Sigmoid colon (tissue), 7 donors: Measurements from ENCODE around the gene PNKD. TPM values are rescaled to one million over a fixed set of nuclear protein-coding genes. Genes with fewer than 3 reads are reported as not detected.

Source experiments
- DNase-seq: peaks from one replicate; pipeline ENCODE4 v3.0.0-alpha.2; 2019
- H3K27ac ChIP-seq, 4 donors: fragments of 200-600 bp; sonication (generic); one replicate each; pipeline ENCODE4 v1.5.1; 2016 to 2019; ENCODE audit warnings: mild to moderate bottlenecking in 1 of 4
- H3K27me3 ChIP-seq, 3 donors: fragments of 200-600 bp; sonication (generic); one replicate each; pipeline ENCODE4 v1.5.1; 2019; ENCODE audit warnings: mild to moderate bottlenecking in 1 of 3
- H3K36me3 ChIP-seq, 4 donors: fragments of 200-600 bp; sonication (generic); one replicate each; pipeline ENCODE4 v1.5.1; 2016 to 2019
- H3K4me1 ChIP-seq, 4 donors: fragments of 200-600 bp; sonication (generic); one replicate each; pipeline ENCODE4 v1.5.1; 2017 to 2019
- H3K4me3 ChIP-seq, 4 donors: fragments of 200-600 bp; sonication (generic); one replicate each; pipeline ENCODE4 v1.5.1; 2017 to 2019; ENCODE audit warnings: mild to moderate bottlenecking in 2 of 4, moderate library complexity in 1 of 4
- H3K9me3 ChIP-seq, 4 donors: fragments of 200-600 bp in 3 of 4; sonication (generic) in 3 of 4; one replicate each; pipeline versions ENCODE4 v1.5.1 to v1.6.1; 2013 to 2019
- CTCF ChIP-seq, 4 experiments: fragments of 450-650 bp in 3 of 4; fragments of 200-600 bp in 1 of 4; IDR thresholded peaks; one replicate each; pipeline ENCODE4 v1.5.1; 2016 to 2019; ENCODE audit warnings: antibody characterized with exemption in 4 of 4, mild to moderate bottlenecking in 3 of 4, moderate library complexity in 2 of 4
- EP300 ChIP-seq, 4 donors: sonication (generic); formaldehyde crosslinking; IDR thresholded peaks; one replicate each; pipeline ENCODE4 v1.6.1; 2017; ENCODE audit warnings: antibody characterized with exemption in 4 of 4
- POLR2A ChIP-seq, 2 donors: fragments of 450-650 bp; IDR thresholded peaks; one replicate each; pipeline ENCODE4 v1.6.1; 2016; ENCODE audit warnings: antibody characterized with exemption in 2 of 2, mild to moderate bottlenecking in 2 of 2, moderate library complexity in 2 of 2
- POLR2AphosphoS5 ChIP-seq, 4 donors: sonication (generic); formaldehyde crosslinking; IDR thresholded peaks; one replicate each; pipeline ENCODE4 v1.6.1; 2017; ENCODE audit warnings: antibody characterized with exemption in 4 of 4
- WGBS, 2 donors: extraction: QIAGEN DNeasy Blood & Tissue Kit; methylation state at CpG; one replicate each; pipeline ENCODE4 v1.1.7; 2013; 5-methylcytosine and 5-hydroxymethylcytosine counted together
- intact Hi-C: fragments of 100-400 bp; cut with DNase I; formaldehyde crosslinking; loops from one replicate; pipeline ENCODE4 v1.15.1; 2023
- polyA plus RNA-seq, 3 donors: library from polyadenylated mRNA; stranded (reverse); fragments of 200-250 nt; gene quantifications; one replicate each; pipeline ENCODE4 v1.2.3, GENCODE V29; 2013
- small RNA-seq, 3 donors: library from RNA; depleted of rRNA; stranded (forward); fragments of <200 nt; gene quantifications; one replicate each; pipeline ENCODE3, GENCODE V24; 2016
- total RNA-seq, 4 donors: library from RNA; depleted of rRNA; stranded (reverse); fragments of >200 nt; gene quantifications; one replicate each; pipeline ENCODE4 v1.1.0, GENCODE V29; 2016
- donor health status: healthy with polysubstance abuse.
- donor health status: Bipolar disorder and iron deficiency.
- donor health status: healthy.

The PNKD gene
- total and polyA plus RNA-seq, 7 donors = 46.8 to 199 (median 95.1) TPM

- intact Hi-C loops = loop anchor here (1.0 to 2.0 kb wide), 4 partner anchors 27 to 123 kb away; partner anchors contain the start of gene TMBIM1
- TF ChIP-seq POLR2A (IDR thresholded peaks at IDR 0.05) (peak; percentile 54), POLR2AphosphoS5 (IDR thresholded peaks at IDR 0.05) (peak; percentile 78 to 92 (median 85)), EP300 (IDR thresholded peaks at IDR 0.05) (peak in 2 of 4 donors; percentile 10 to 16), CTCF (IDR thresholded peaks at IDR 0.05) (peak; percentile 89 to 97 (median 94))
- WGBS, 2 donors = 1% methylated on average over 57 of the region's 57 CpGs
- no peaks in the 10 kb centered on the region for H3K27me3 ChIP-seq
- H3K4me3 ChIP-seq = peak overlapping the region; percentile 92 to 100 (median 98)
- DNase-seq = peak; percentile 98
- H3K9me3 ChIP-seq = no peaks in the 10 kb centered on the region
- H3K4me1 ChIP-seq = peaks cover 0 to 38% (median 31%) of the 10 kb centered on the region in 4 donors
- H3K36me3 ChIP-seq = no peaks in the 10 kb centered on the region
- H3K27ac ChIP-seq = peak overlapping the region; percentile 97 to 100 (median 100)
Observed at GRCh38 chr2:218395826-218396687, 125.7 kb downstream of the PNKD start.

Small RNAs within 50 kb of the gene (small RNA-seq; reads per million reads assigned to genes)
- 0 reads per million in 3 donors for gene MIR6810

Other genes starting within 250 kb of the PNKD start
- under 1 TPM in 2 of 4 donors, not detected in 2; 0.16 to 0.55 TPM for gene RUFY4, start 201.3 kb upstream of the PNKD start, total RNA-seq
- gene RUFY4, start 201.3 kb upstream of the PNKD start, polyA plus RNA-seq = under 1 TPM in 1 of 3 donors, not detected in 2; 0.73 TPM
- gene CXCR2, start 144.5 kb upstream of the PNKD start, total RNA-seq = not detected
- gene CXCR2, start 144.5 kb upstream of the PNKD start, polyA plus RNA-seq = under 1 TPM; 0.12 to 0.60 (median 0.46) TPM
- not detected for gene CXCR1, start 103.6 kb upstream of the PNKD start, total RNA-seq
- gene CXCR1, start 103.6 kb upstream of the PNKD start, polyA plus RNA-seq = 1 to 10 TPM in 1 of 3 donors, under 1 TPM in 2; 0.07 to 1.2 (median 0.46) TPM
- gene ARPC2, start 53.3 kb upstream of the PNKD start, total RNA-seq = 100 to 1,000 TPM; 235 to 267 (median 258) TPM
- gene ARPC2, start 53.3 kb upstream of the PNKD start, polyA plus RNA-seq = 100 to 1,000 TPM; 366 to 517 (median 411) TPM
- gene GPBAR1, start 9.5 kb upstream of the PNKD start, total RNA-seq = 1 to 10 TPM; 3.1 to 7.1 (median 5.4) TPM
- gene GPBAR1, start 9.5 kb upstream of the PNKD start, polyA plus RNA-seq = 1 to 10 TPM in 2 of 3 donors, under 1 TPM in 1; 0.60 to 2.5 (median 1.4) TPM
- 100 to 1,000 TPM in 1 of 4 donors, 10 to 100 TPM in 3; 85.7 to 103 (median 90.0) TPM for gene AAMP, start 382 bp upstream of the PNKD start, total RNA-seq
- 100 to 1,000 TPM; 108 to 141 (median 138) TPM for gene AAMP, start 382 bp upstream of the PNKD start, polyA plus RNA-seq
- 100 to 1,000 TPM; 116 to 157 (median 146) TPM for gene TMBIM1, start 22.0 kb downstream of the PNKD start, total RNA-seq
- gene TMBIM1, start 22.0 kb downstream of the PNKD start, polyA plus RNA-seq = 100 to 1,000 TPM in 2 of 3 donors, 10 to 100 TPM in 1; 90.2 to 204 (median 109) TPM
- gene CATIP, start 86.3 kb downstream of the PNKD start, total RNA-seq = not detected
- gene CATIP, start 86.3 kb downstream of the PNKD start, polyA plus RNA-seq = under 1 TPM in 1 of 3 donors, not detected in 2; 0.07 TPM
- 10 to 100 TPM; 13.8 to 19.0 (median 16.9) TPM for gene SLC11A1, start 111.8 kb downstream of the PNKD start, total RNA-seq
- 1 to 10 TPM; 1.2 to 7.0 (median 1.6) TPM for gene SLC11A1, start 111.8 kb downstream of the PNKD start, polyA plus RNA-seq
- gene CTDSP1, start 129.3 kb downstream of the PNKD start, total RNA-seq = 10 to 100 TPM; 78.4 to 90.3 (median 80.7) TPM
- gene CTDSP1, start 129.3 kb downstream of the PNKD start, polyA plus RNA-seq = 100 to 1,000 TPM in 2 of 3 donors, 10 to 100 TPM in 1; 75.1 to 120 (median 105) TPM
- gene VIL1, start 148.6 kb downstream of the PNKD start, total RNA-seq = 1 to 10 TPM in 1 of 4 donors, under 1 TPM in 1, not detected in 2; 0.71 to 2.8 TPM
- 100 to 1,000 TPM; 111 to 172 (median 170) TPM for gene VIL1, start 148.6 kb downstream of the PNKD start, polyA plus RNA-seq